Esophagus squamous epithelium (tissue), 4 donors: Measurements from ENCODE around the gene PADI4.

ENCODE experiments used
- POLR2A ChIP-seq, 4 donors: fragments of 450-650 bp; IDR thresholded peaks; one replicate each; pipeline ENCODE4 v1.6.1; 2017; ENCODE audit warnings: antibody characterized with exemption in 4 of 4, mild to moderate bottlenecking in 4 of 4, moderate library complexity in 3 of 4
- TF ChIP-seq, protein P1 (sequence below), 6 experiments: fragments of 450-650 bp in 4 of 6; fragments of 200-600 bp in 2 of 6; sonication (generic) in 2 of 6; IDR thresholded peaks; one replicate each; pipeline ENCODE4 v1.5.1; 2016 to 2019; ENCODE audit warnings: antibody characterized with exemption in 6 of 6, mild to moderate bottlenecking in 4 of 6, moderate library complexity in 4 of 6

- TF ChIP-seq POLR2A (IDR thresholded peaks at IDR 0.05): no peak
- TF ChIP-seq, protein P1, sequence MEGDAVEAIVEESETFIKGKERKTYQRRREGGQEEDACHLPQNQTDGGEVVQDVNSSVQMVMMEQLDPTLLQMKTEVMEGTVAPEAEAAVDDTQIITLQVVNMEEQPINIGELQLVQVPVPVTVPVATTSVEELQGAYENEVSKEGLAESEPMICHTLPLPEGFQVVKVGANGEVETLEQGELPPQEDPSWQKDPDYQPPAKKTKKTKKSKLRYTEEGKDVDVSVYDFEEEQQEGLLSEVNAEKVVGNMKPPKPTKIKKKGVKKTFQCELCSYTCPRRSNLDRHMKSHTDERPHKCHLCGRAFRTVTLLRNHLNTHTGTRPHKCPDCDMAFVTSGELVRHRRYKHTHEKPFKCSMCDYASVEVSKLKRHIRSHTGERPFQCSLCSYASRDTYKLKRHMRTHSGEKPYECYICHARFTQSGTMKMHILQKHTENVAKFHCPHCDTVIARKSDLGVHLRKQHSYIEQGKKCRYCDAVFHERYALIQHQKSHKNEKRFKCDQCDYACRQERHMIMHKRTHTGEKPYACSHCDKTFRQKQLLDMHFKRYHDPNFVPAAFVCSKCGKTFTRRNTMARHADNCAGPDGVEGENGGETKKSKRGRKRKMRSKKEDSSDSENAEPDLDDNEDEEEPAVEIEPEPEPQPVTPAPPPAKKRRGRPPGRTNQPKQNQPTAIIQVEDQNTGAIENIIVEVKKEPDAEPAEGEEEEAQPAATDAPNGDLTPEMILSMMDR (IDR thresholded peaks at IDR 0.05): no peak
Observed at GRCh38 chr1:17292299-17293160, 15.5 kb upstream of the PADI4 start.
